ENCODE data around the gene FBXO15. TPM values are rescaled to one million over a fixed set of nuclear protein-coding genes. Genes with fewer than 3 reads are reported as not detected.

Gene FBXO15
- total RNA-seq, 1 experiment from 2014 or later: 2.2 TPM

- Histone ChIP-seq H3K27me3 (ENCODE audit: insufficient read depth, low read depth) (peaks cover 32% of the 10 kb centered on the region; the same call in 1 of the 2 replicates), H3K9me3 (ENCODE audit: insufficient read depth, low read depth) (0 out of 2 replicates have a peak, but pooled peaks cover 3% of the 10 kb centered on the region), H3K4me3 (no peak overlapping the region), H3K4me2 (no peak overlapping the region), H3K4me1 (replicated peaks; ENCODE audit: insufficient read depth) (0 out of 2 replicates have a peak, but pooled peaks cover 6% of the 10 kb centered on the region), H4K20me1 (ENCODE audit: insufficient read depth) (no peaks in the 10 kb centered on the region), H3K9me2 (ENCODE audit: insufficient read depth) (no peaks in the 10 kb centered on the region), H2AFZ (no peak overlapping the region), H3K27ac (no peak overlapping the region), H3K36me3 (ENCODE audit: low read depth) (no peaks in the 10 kb centered on the region), H3K79me2 (ENCODE audit: low read depth) (no peaks in the 10 kb centered on the region), H3F3A (ENCODE audit: insufficient read depth, low read depth) (no peaks in the 10 kb centered on the region)
- no peak for TF ChIP-seq EZH2 (IDR thresholded peaks at IDR 0.05; ENCODE audit: low read depth)
- TF ChIP-seq CTCF (conservative IDR thresholded peaks at IDR 0.05): no peak
- no TSS peak for BruUV-seq (replicated peaks)
- CTCF ChIA-PET: no interaction called here
- POLR2A ChIA-PET (ENCODE audit: unreplicated experiment): no interaction called here
- intact Hi-C loops (cut with micrococcal nuclease; ENCODE audit: unreplicated experiment): no loop called here
- no peak for DNase-seq
Observed at GRCh38 chr18:74062037-74062436, 85.6 kb downstream of the FBXO15 start.

- H3K79me2 ChIP-seq (ENCODE audit: low read depth): no peaks in the 10 kb centered on the region
- 0 out of 2 replicates have a peak, but pooled peaks cover 2% of the 10 kb centered on the region for H3K9me3 ChIP-seq (ENCODE audit: insufficient read depth, low read depth)
- no peaks in the 10 kb centered on the region for H3K36me3 ChIP-seq (ENCODE audit: low read depth)
- CTCF ChIA-PET: no interaction called here
- intact Hi-C loops (cut with micrococcal nuclease; ENCODE audit: unreplicated experiment): no loop called here
- no peaks in the 10 kb centered on the region for H3K9me2 ChIP-seq (ENCODE audit: insufficient read depth)
- H3K4me1 ChIP-seq (replicated peaks; ENCODE audit: insufficient read depth): 0 out of 2 replicates have a peak, but pooled peaks cover 6% of the 10 kb centered on the region
- no peaks in the 10 kb centered on the region for H3F3A ChIP-seq (ENCODE audit: insufficient read depth, low read depth)
- no peak overlapping the region for H2AFZ ChIP-seq
- no TSS peak for BruUV-seq (replicated peaks)
- H3K27me3 ChIP-seq (ENCODE audit: insufficient read depth, low read depth): peaks cover 36% of the 10 kb centered on the region; the same call in 1 of the 2 replicates
- POLR2A ChIA-PET (ENCODE audit: unreplicated experiment): no interaction called here
- H3K4me3 ChIP-seq: no peak overlapping the region
- TF ChIP-seq CTCF (conservative IDR thresholded peaks at IDR 0.05) (no peak), EZH2 (IDR thresholded peaks at IDR 0.05; ENCODE audit: low read depth) (no peak)
- H3K27ac ChIP-seq: no peak overlapping the region
- no peaks in the 10 kb centered on the region for H4K20me1 ChIP-seq (ENCODE audit: insufficient read depth)
- no peak overlapping the region for H3K4me2 ChIP-seq
- no peak for DNase-seq
Observed at GRCh38 chr18:74060579-74060978, 87.1 kb downstream of the FBXO15 start.

GRCh38 chr18:74050807-74051206, 96.8 kb downstream of the FBXO15 start:
- intact Hi-C loops (cut with micrococcal nuclease; ENCODE audit: unreplicated experiment): no loop called here
- BruUV-seq (replicated peaks): no TSS peak
- POLR2A ChIA-PET (ENCODE audit: unreplicated experiment): no interaction called here

More at GRCh38 chr18:74050807-74051206, 96.8 kb downstream of the FBXO15 start:
- CTCF ChIA-PET: interaction anchor here (0.6 kb wide), 1 partner anchor 529 kb away, joined by 3 read pairs; no protein-coding TSS in a partner anchor
- H3K79me2 ChIP-seq (ENCODE audit: low read depth): no peaks in the 10 kb centered on the region
- H3K27ac ChIP-seq: no peak overlapping the region
- no peaks in the 10 kb centered on the region for H3K36me3 ChIP-seq (ENCODE audit: low read depth)
- H3K4me2 ChIP-seq: no peak overlapping the region
- H3K27me3 ChIP-seq (ENCODE audit: insufficient read depth, low read depth): peaks cover 45% of the 10 kb centered on the region
- no peaks in the 10 kb centered on the region for H3K4me1 ChIP-seq (replicated peaks; ENCODE audit: insufficient read depth)
- H2AFZ ChIP-seq: no peak overlapping the region
- H3F3A ChIP-seq (ENCODE audit: insufficient read depth, low read depth): no peaks in the 10 kb centered on the region
- no peak for DNase-seq
- TF ChIP-seq EZH2 (IDR thresholded peaks at IDR 0.05; ENCODE audit: low read depth): no peak
- TF ChIP-seq CTCF (conservative IDR thresholded peaks at IDR 0.05): no peak
- no peaks in the 10 kb centered on the region for H3K9me2 ChIP-seq (ENCODE audit: insufficient read depth)
- H3K9me3 ChIP-seq (ENCODE audit: insufficient read depth, low read depth): no peaks in the 10 kb centered on the region
- H4K20me1 ChIP-seq (ENCODE audit: insufficient read depth): no peaks in the 10 kb centered on the region
- no peak overlapping the region for H3K4me3 ChIP-seq

All from PC-9 (cell line).